Gastroesophageal sphincter (tissue), 3 donors: ENCODE measurements around the gene CNTNAP2.

Source experiments
- CTCF ChIP-seq, 4 experiments: fragments of 200-600 bp in 2 of 4; fragments of 450-650 bp in 2 of 4; sonication (generic) in 1 of 4; IDR thresholded peaks; one replicate each; pipeline ENCODE4 v1.5.1; 2017 to 2019; ENCODE audit warnings: antibody characterized with exemption in 4 of 4, mild to moderate bottlenecking in 2 of 4, moderate library complexity in 2 of 4
- EP300 ChIP-seq: sonication (generic); formaldehyde crosslinking; IDR thresholded peaks from one replicate; pipeline ENCODE4 v1.6.1; 2017; ENCODE audit warnings: antibody characterized with exemption, mild to moderate bottlenecking
- POLR2A ChIP-seq, 2 donors: fragments of 450-650 bp; IDR thresholded peaks; one replicate each; pipeline ENCODE4 v1.6.1; 2017; ENCODE audit warnings: antibody characterized with exemption in 2 of 2, mild to moderate bottlenecking in 2 of 2, moderate library complexity in 1 of 2

GRCh38 chr7:147012666-147013065, 896.1 kb downstream of the CNTNAP2 start:
- TF ChIP-seq CTCF (IDR thresholded peaks at IDR 0.05): no peak
- TF ChIP-seq POLR2A (IDR thresholded peaks at IDR 0.05): no peak
- TF ChIP-seq EP300: no peak
